Uterus (tissue), 2 donors: ENCODE data around the gene ASB8.

Experiments used
- POLR2A ChIP-seq, 2 donors: fragments of 450-650 bp; IDR thresholded peaks; one replicate each; pipeline ENCODE4 v1.6.1; 2016; ENCODE audit warnings: antibody characterized with exemption in 2 of 2, mild to moderate bottlenecking in 1 of 2, moderate library complexity in 1 of 2
- TF ChIP-seq, protein P1 (sequence below), 4 experiments: fragments of 200-600 bp in 2 of 4; fragments of 450-650 bp in 2 of 4; sonication (generic) in 2 of 4; IDR thresholded peaks; one replicate each; pipeline ENCODE4 v1.5.1; 2016 to 2019; ENCODE audit warnings: antibody characterized with exemption in 4 of 4, mild to moderate bottlenecking in 2 of 4, moderate library complexity in 1 of 4

GRCh38 chr12:48105321-48105866 lies 51.9 kb downstream of the ASB8 start:
- TF ChIP-seq, protein P1, sequence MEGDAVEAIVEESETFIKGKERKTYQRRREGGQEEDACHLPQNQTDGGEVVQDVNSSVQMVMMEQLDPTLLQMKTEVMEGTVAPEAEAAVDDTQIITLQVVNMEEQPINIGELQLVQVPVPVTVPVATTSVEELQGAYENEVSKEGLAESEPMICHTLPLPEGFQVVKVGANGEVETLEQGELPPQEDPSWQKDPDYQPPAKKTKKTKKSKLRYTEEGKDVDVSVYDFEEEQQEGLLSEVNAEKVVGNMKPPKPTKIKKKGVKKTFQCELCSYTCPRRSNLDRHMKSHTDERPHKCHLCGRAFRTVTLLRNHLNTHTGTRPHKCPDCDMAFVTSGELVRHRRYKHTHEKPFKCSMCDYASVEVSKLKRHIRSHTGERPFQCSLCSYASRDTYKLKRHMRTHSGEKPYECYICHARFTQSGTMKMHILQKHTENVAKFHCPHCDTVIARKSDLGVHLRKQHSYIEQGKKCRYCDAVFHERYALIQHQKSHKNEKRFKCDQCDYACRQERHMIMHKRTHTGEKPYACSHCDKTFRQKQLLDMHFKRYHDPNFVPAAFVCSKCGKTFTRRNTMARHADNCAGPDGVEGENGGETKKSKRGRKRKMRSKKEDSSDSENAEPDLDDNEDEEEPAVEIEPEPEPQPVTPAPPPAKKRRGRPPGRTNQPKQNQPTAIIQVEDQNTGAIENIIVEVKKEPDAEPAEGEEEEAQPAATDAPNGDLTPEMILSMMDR (IDR thresholded peaks at IDR 0.05) = no peak
- TF ChIP-seq POLR2A (IDR thresholded peaks at IDR 0.05) = no peak
